GM23338 (cell line): ENCODE measurements around the gene KIF3B. TPM values are rescaled to one million over a fixed set of nuclear protein-coding genes. Genes with fewer than 3 reads are reported as not detected.

Experiments used
- ATAC-seq: fragments of 200-7000 bp; cut with Tn5 transposase; 3 replicates; pipeline ENCODE4 v1.9.1; 2020
- DNase-seq: peaks from one replicate; pipeline ENCODE4 v3.0.0-alpha.2; 2015; ENCODE audit warnings: low spot score
- H2AFZ ChIP-seq: fragments of 200-600 bp; sonication (generic); 2 replicates; pipeline ENCODE4 v1.8.0; 2016; ENCODE audit warnings: antibody characterized with exemption, mild to moderate bottlenecking, moderate library complexity
- H3F3A ChIP-seq: fragments of 200-600 bp; sonication (generic); replicated peaks from 2 replicates; pipeline ENCODE4 v1.8.0; 2017; ENCODE audit warnings: antibody characterized with exemption, mixed run types, low read depth
- H3K27ac ChIP-seq: fragments of 200-600 bp; sonication (generic); 2 replicates; pipeline ENCODE4 v1.6.1; 2016; ENCODE audit warnings: low read depth
- H3K27me3 ChIP-seq: fragments of 200-600 bp; sonication (generic); 2 replicates; pipeline ENCODE4 v1.8.0; 2016; ENCODE audit warnings: mild to moderate bottlenecking, mixed run types, moderate library complexity; ENCODE audit not compliant: insufficient read depth
- H3K36me3 ChIP-seq: fragments of 200-600 bp; sonication (generic); 2 replicates; pipeline ENCODE4 v1.8.0; 2016; ENCODE audit warnings: mild to moderate bottlenecking; ENCODE audit not compliant: insufficient read depth
- H3K4me1 ChIP-seq: fragments of 200-600 bp; sonication (generic); 2 replicates; pipeline ENCODE4 v1.8.0; 2016; ENCODE audit warnings: mild to moderate bottlenecking, moderate library complexity; ENCODE audit not compliant: insufficient read depth
- H3K4me2 ChIP-seq: fragments of 200-600 bp; sonication (generic); 2 replicates; pipeline ENCODE4 v1.7.1; 2017; ENCODE audit warnings: mixed run types
- H3K4me3 ChIP-seq: fragments of 200-600 bp; sonication (generic); 2 replicates; pipeline ENCODE4 v1.6.1; 2016; ENCODE audit warnings: mixed run types
- H3K79me2 ChIP-seq: fragments of 200-600 bp; sonication (generic); replicated peaks from 2 replicates; pipeline ENCODE4 v1.8.0; 2017; ENCODE audit warnings: mild to moderate bottlenecking; ENCODE audit not compliant: insufficient read depth
- H3K9me2 ChIP-seq: fragments of 200-600 bp; sonication (generic); 2 replicates; pipeline ENCODE4 v1.8.0; 2017; ENCODE audit not compliant: insufficient read depth
- H4K20me1 ChIP-seq: fragments of 200-600 bp; sonication (generic); replicated peaks from 2 replicates; pipeline ENCODE4 v1.8.0; 2017; ENCODE audit warnings: mild to moderate bottlenecking; ENCODE audit not compliant: insufficient read depth
- H3K27ac Mint-ChIP-seq: 2 replicates; pipeline ENCODE4 v1.8.0; 2020; ENCODE audit warnings: inconsistent platforms, mild to moderate bottlenecking, moderate library complexity, mixed read lengths
- H3K27me3 Mint-ChIP-seq: 3 replicates; pipeline ENCODE4 v1.8.0; 2022; ENCODE audit warnings: low read depth, mild to moderate bottlenecking, moderate library complexity, mixed read lengths, inconsistent platforms; ENCODE audit not compliant: insufficient read depth, poor library complexity
- H3K36me3 Mint-ChIP-seq: 3 replicates; pipeline ENCODE4 v1.8.0; 2021; ENCODE audit warnings: low read depth, mild to moderate bottlenecking, inconsistent platforms, moderate library complexity, mixed read lengths
- H3K4me1 Mint-ChIP-seq: 3 replicates; pipeline ENCODE4 v1.8.0; 2020; ENCODE audit warnings: mild to moderate bottlenecking, inconsistent platforms, mixed read lengths
- H3K4me3 Mint-ChIP-seq: 3 replicates; pipeline ENCODE4 v1.8.0; 2021; ENCODE audit warnings: moderate library complexity, mild to moderate bottlenecking, inconsistent platforms, mixed read lengths
- H3K9me3 Mint-ChIP-seq: 3 replicates; pipeline ENCODE4 v1.8.0; 2020; ENCODE audit warnings: moderate library complexity, mild to moderate bottlenecking, inconsistent platforms, mixed read lengths
- CREB1 ChIP-seq: fragments of 250-450 bp; sonication (Bioruptor Pico); IDR thresholded peaks from 2 replicates; pipeline ENCODE4 v1.5.0; 2020; ENCODE audit warnings: low read depth, mild to moderate bottlenecking, moderate library complexity
- ETS1 ChIP-seq: IDR thresholded peaks from 2 replicates; pipeline ENCODE4 v1.6.1; 2016; ENCODE audit warnings: antibody characterized with exemption
- EZH2 ChIP-seq: fragments of 200-600 bp; sonication (generic); IDR thresholded peaks from one replicate; pipeline ENCODE4 v1.8.0; 2017; ENCODE audit warnings: antibody characterized with exemption, mild to moderate bottlenecking, low read depth; ENCODE audit not compliant: unreplicated experiment
- EZH2phosphoT487 ChIP-seq: fragments of 200-600 bp; sonication (generic); IDR thresholded peaks from one replicate; pipeline ENCODE4 v1.8.1; 2018; ENCODE audit warnings: antibody characterized with exemption; ENCODE audit not compliant: unreplicated experiment
- JUNB ChIP-seq: IDR thresholded peaks from one replicate; pipeline ENCODE4 v1.6.1; 2016; ENCODE audit warnings: antibody characterized with exemption; ENCODE audit not compliant: unreplicated experiment
- NANOG ChIP-seq: IDR thresholded peaks from 2 replicates; pipeline ENCODE4 v1.6.1; 2016; ENCODE audit warnings: antibody characterized with exemption, borderline replicate concordance
- POLR2AphosphoS5 ChIP-seq: IDR thresholded peaks from 2 replicates; pipeline ENCODE4 v1.6.1; 2016; ENCODE audit warnings: antibody characterized with exemption, low read depth
- REST ChIP-seq: IDR thresholded peaks from one replicate; pipeline ENCODE4 v1.6.1; 2018; ENCODE audit warnings: antibody characterized with exemption; ENCODE audit not compliant: unreplicated experiment
- STAT1 ChIP-seq: IDR thresholded peaks from one replicate; pipeline ENCODE4 v1.6.1; 2016; ENCODE audit warnings: antibody characterized with exemption; ENCODE audit not compliant: unreplicated experiment
- ZNF331 ChIP-seq: fragments of 250-450 bp; sonication (Bioruptor Pico); IDR thresholded peaks from 2 replicates; pipeline ENCODE4 v1.5.0; 2020; ENCODE audit warnings: low read depth, mild to moderate bottlenecking, moderate library complexity
- ZNF462 ChIP-seq: fragments of 250-450 bp; sonication (Bioruptor Pico); IDR thresholded peaks from 2 replicates; pipeline ENCODE4 v1.5.0; 2020; ENCODE audit warnings: mild to moderate bottlenecking, moderate library complexity
- polyA plus RNA-seq: library from polyadenylated mRNA; unstranded; fragments of >200 nt; fragmentation: Nextera tagmentation; extraction: Ambion mirVana; gene quantifications from 2 replicates; pipeline ENCODE4 v1.2.1, GENCODE V29; 2016
- total RNA-seq: library from RNA; depleted of rRNA; stranded (reverse); fragments of >200 nt; shearing (Covaris generic); gene quantifications from 2 replicates; pipeline ENCODE4 v1.2.3, GENCODE V29; 2014

Gene KIF3B
- total and polyA plus RNA-seq, 2 experiments from 2014 or later, result 6.1 to 22.8 TPM

- Mint-ChIP-seq H3K27me3 (no peaks in the 10 kb centered on the region), H3K36me3 (peaks cover 44% of the 10 kb centered on the region), H3K27ac (no peak overlapping the region), H3K9me3 (no peaks in the 10 kb centered on the region), H3K4me3 (no peak overlapping the region), H3K4me1 (no peaks in the 10 kb centered on the region)
- no peaks in the 10 kb centered on the region for H3K4me1 ChIP-seq
- DNase-seq, result no peak
- TF ChIP-seq EZH2, result no peak
- H3K79me2 ChIP-seq, result no peaks in the 10 kb centered on the region
- H4K20me1 ChIP-seq, result peaks cover 19% of the 10 kb centered on the region
- H3K4me3 ChIP-seq, result no peak overlapping the region
- H3K27ac ChIP-seq, result no peak overlapping the region
- H2AFZ ChIP-seq, result no peak overlapping the region
- H3F3A ChIP-seq, result 0 out of 2 replicates have a peak, but pooled peaks cover 4% of the 10 kb centered on the region
- H3K4me2 ChIP-seq, result no peak overlapping the region
- no peak for ATAC-seq
- peaks cover 43% of the 10 kb centered on the region for H3K36me3 ChIP-seq
- H3K27me3 ChIP-seq, result no peaks in the 10 kb centered on the region
- no peaks in the 10 kb centered on the region for H3K9me2 ChIP-seq
These were observed 48.2 kb upstream of the KIF3B start for GRCh38 chr20:32229251-32229747.

- no peak overlapping the region for H3K27ac Mint-ChIP-seq
- H3K4me1 Mint-ChIP-seq, result no peaks in the 10 kb centered on the region
- Histone ChIP-seq H4K20me1 (peaks cover 19% of the 10 kb centered on the region), H3K79me2 (no peaks in the 10 kb centered on the region), H2AFZ (no peak overlapping the region), H3K27ac (no peak overlapping the region), H3F3A (0 out of 2 replicates have a peak, but pooled peaks cover 4% of the 10 kb centered on the region), H3K9me2 (no peaks in the 10 kb centered on the region), H3K27me3 (no peaks in the 10 kb centered on the region), H3K4me1 (no peaks in the 10 kb centered on the region), H3K36me3 (peaks cover 43% of the 10 kb centered on the region), H3K4me3 (no peak overlapping the region), H3K4me2 (no peak overlapping the region)
- no peak overlapping the region for H3K4me3 Mint-ChIP-seq
- DNase-seq, result no peak
- H3K36me3 Mint-ChIP-seq, result peaks cover 55% of the 10 kb centered on the region
- no peak for ATAC-seq
- H3K9me3 Mint-ChIP-seq, result no peaks in the 10 kb centered on the region
- H3K27me3 Mint-ChIP-seq, result no peaks in the 10 kb centered on the region
- TF ChIP-seq REST (no peak), NANOG (no peak), EZH2 (no peak), STAT1 (no peak), ZNF331 (CRISPR knock-in tag) (no peak), ETS1 (no peak), JUNB (no peak), ZNF462 (CRISPR knock-in tag) (no peak), CREB1 (CRISPR knock-in tag) (no peak), POLR2AphosphoS5 (no peak), EZH2phosphoT487 (no peak)
These were observed 46.7 kb upstream of the KIF3B start for GRCh38 chr20:32230707-32231106.
